Osteocyte (in vitro differentiated cells): ENCODE results near the gene LGALS7. TPM values are rescaled to one million over a fixed set of nuclear protein-coding genes. Genes with fewer than 3 reads are reported as not detected.
"Not testable (repeated sequence)": the region's sequence is repeated elsewhere in the genome, so short reads cannot be mapped to it uniquely, and the experiment has no call there.

Experiments
- DNase-seq: peaks from one replicate; pipeline ENCODE4 v3.0.0; 2021; ENCODE audit warnings: mixed read lengths; ENCODE audit not compliant: unreplicated experiment; ENCODE audit errors: extremely low spot score
- H3K27ac Mint-ChIP-seq: one replicate; pipeline ENCODE4 v1.8.0; 2021; ENCODE audit warnings: mild to moderate bottlenecking, mixed read lengths; ENCODE audit not compliant: unreplicated experiment
- H3K27me3 Mint-ChIP-seq: one replicate; pipeline ENCODE4 v1.8.0; 2021; ENCODE audit warnings: mixed read lengths; ENCODE audit not compliant: unreplicated experiment
- H3K36me3 Mint-ChIP-seq: one replicate; pipeline ENCODE4 v1.8.0; 2021; ENCODE audit warnings: mixed read lengths; ENCODE audit not compliant: unreplicated experiment
- H3K4me1 Mint-ChIP-seq: one replicate; pipeline ENCODE4 v1.8.0; 2021; ENCODE audit warnings: mixed read lengths; ENCODE audit not compliant: unreplicated experiment
- H3K4me3 Mint-ChIP-seq: one replicate; pipeline ENCODE4 v1.8.0; 2021; ENCODE audit warnings: mild to moderate bottlenecking, moderate library complexity, mixed read lengths; ENCODE audit not compliant: unreplicated experiment
- H3K9me3 Mint-ChIP-seq: one replicate; pipeline ENCODE4 v1.8.0; 2021; ENCODE audit warnings: mixed read lengths; ENCODE audit not compliant: unreplicated experiment
- CTCF ChIP-seq: fragments of 200-600 bp; sonication (generic); IDR thresholded peaks from 2 replicates; pipeline ENCODE4 v1.5.0; 2021; ENCODE audit warnings: antibody characterized with exemption, mild to moderate bottlenecking, moderate library complexity
- total RNA-seq: library from RNA; stranded (reverse); gene quantifications from 2 replicates; pipeline ENCODE4 v1.2.1, GENCODE V29; 2021

LGALS7 gene
- total RNA-seq, 1 donor from 2014 or later, result not detected

GRCh38 chr19:38781058-38781457 is 7.7 kb upstream of the LGALS7 start:
- TF ChIP-seq CTCF, result no peak
- no peak for DNase-seq
- Mint-ChIP-seq H3K27ac (no peak overlapping the region), H3K27me3 (peaks cover 28% of the 10 kb centered on the region), H3K4me1 (no peaks in the 10 kb centered on the region), H3K9me3 (no peaks in the 10 kb centered on the region), H3K36me3 (no peaks in the 10 kb centered on the region), H3K4me3 (no peak overlapping the region)

- Mint-ChIP-seq H3K9me3 (no peaks in the 10 kb centered on the region), H3K4me1 (no peaks in the 10 kb centered on the region), H3K4me3 (no peak overlapping the region), H3K36me3 (no peaks in the 10 kb centered on the region), H3K27me3 (peaks cover 28% of the 10 kb centered on the region), H3K27ac (no peak overlapping the region)
- DNase-seq, result no peak
- TF ChIP-seq CTCF, result no peak
Measured at GRCh38 chr19:38780443-38780842, 7.1 kb upstream of the LGALS7 start.

GRCh38 chr19:38778733-38779132 is 5.4 kb upstream of the LGALS7 start:
- TF ChIP-seq CTCF, result no peak
- H3K9me3 Mint-ChIP-seq, result no peaks in the 10 kb centered on the region
- no peak overlapping the region for H3K4me3 Mint-ChIP-seq
- H3K27me3 Mint-ChIP-seq, result peaks cover 28% of the 10 kb centered on the region
- no peak overlapping the region for H3K27ac Mint-ChIP-seq
- no peaks in the 10 kb centered on the region for H3K4me1 Mint-ChIP-seq
- no peak for DNase-seq
- no peaks in the 10 kb centered on the region for H3K36me3 Mint-ChIP-seq

- Mint-ChIP-seq H3K9me3 (no peaks in the 10 kb centered on the region), H3K36me3 (no peaks in the 10 kb centered on the region), H3K4me1 (no peaks in the 10 kb centered on the region), H3K27ac (no peak overlapping the region), H3K27me3 (peaks cover 6% of the 10 kb centered on the region), H3K4me3 (no peak overlapping the region)
- no peak for TF ChIP-seq CTCF
- no peak for DNase-seq
Measured at GRCh38 chr19:38774181-38774950, 1.0 kb upstream of the LGALS7 start.

- H3K4me3 Mint-ChIP-seq, H3K36me3 Mint-ChIP-seq, H3K4me1 Mint-ChIP-seq, DNase-seq, H3K27me3 Mint-ChIP-seq, H3K9me3 Mint-ChIP-seq, H3K27ac Mint-ChIP-seq: not testable (repeated sequence)
Measured at GRCh38 chr19:38771569-38771968, 1.7 kb downstream of the LGALS7 start.

- H3K9me3 Mint-ChIP-seq, H3K27me3 Mint-ChIP-seq, H3K27ac Mint-ChIP-seq, DNase-seq, H3K36me3 Mint-ChIP-seq, H3K4me3 Mint-ChIP-seq, H3K4me1 Mint-ChIP-seq: not testable (repeated sequence)
Measured at GRCh38 chr19:38770949-38771275, 2.4 kb downstream of the LGALS7 start.

- not testable (repeated sequence) for H3K27ac Mint-ChIP-seq, H3K27me3 Mint-ChIP-seq, H3K36me3 Mint-ChIP-seq, H3K4me3 Mint-ChIP-seq, H3K4me1 Mint-ChIP-seq, DNase-seq, H3K9me3 Mint-ChIP-seq
Measured at GRCh38 chr19:38770228-38770948, 2.9 kb downstream of the LGALS7 start.
